Activated naive CD4-positive, alpha-beta T cell (primary cell): Measurements from ENCODE around the gene WDR87.
"Not testable (repeated sequence)": the region's sequence is repeated elsewhere in the genome, so short reads cannot be mapped to it uniquely, and the experiment has no call there.

Experiments used
- DNase-seq, 4 experiments: peaks; one replicate each; lab custom pipeline; 2025; lab: John Stamatoyannopoulos, UW

Gene WDR87

DNA sequence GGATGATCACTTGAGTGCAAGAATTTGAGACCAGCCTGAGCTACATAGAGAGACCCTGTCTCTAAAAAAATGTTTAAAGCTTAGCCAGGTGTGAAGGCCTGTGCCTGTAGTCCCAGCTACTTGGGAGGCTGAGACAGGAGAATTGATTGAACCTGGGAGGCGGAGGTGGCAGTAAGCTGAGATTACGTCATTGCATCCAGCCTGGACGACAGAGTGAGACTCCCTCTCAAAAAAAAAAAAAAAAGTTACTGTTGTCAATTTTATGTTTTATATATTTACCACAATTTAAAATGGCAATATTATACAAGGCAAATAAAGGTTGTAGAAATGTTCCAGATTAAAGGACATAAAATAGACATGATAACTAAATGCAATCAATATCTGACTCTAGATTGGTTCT is 29.2 kb downstream of the WDR87 start:
- DNase-seq, result no peak

DNA sequence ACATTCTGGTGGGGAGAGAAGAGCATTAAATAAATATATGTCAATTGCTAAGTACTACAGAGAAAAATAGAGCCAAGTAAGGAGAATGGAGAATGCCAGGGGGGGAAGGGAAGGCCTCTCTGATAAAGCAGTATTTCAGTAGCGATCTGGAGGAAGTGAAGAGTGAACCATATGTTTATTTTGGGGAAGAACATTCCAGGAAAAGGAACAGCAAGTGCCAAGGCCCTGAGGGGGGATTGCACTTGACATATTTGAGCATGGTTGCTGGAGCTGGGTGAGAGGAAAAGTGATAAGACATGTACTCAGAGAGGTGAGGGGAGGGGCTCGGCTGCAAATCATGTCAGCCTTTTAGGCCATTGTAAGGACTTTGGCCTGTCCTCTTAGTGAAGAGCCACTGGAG is 30.4 kb downstream of the WDR87 start:
- DNase-seq, result no peak

DNA sequence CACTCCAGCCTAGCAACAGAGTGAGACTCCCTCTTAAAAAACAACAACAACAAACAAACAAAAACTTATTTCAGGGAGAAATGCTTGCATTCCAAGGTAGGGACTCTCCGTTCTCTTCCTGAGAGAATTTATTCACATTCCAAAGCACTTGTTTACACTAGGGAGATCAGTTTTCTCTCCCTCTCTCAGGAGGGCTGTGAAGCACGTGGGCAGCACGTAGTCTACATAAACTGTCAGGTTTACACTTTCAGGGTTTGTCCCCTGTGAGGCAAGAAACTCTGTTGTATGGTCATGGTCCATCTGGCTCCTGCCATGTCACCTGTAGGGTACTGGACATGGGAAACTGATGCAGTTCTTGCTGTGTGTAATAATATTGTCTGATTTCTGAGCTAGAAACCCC is 31.6 kb downstream of the WDR87 start:
- no peak for DNase-seq

DNA sequence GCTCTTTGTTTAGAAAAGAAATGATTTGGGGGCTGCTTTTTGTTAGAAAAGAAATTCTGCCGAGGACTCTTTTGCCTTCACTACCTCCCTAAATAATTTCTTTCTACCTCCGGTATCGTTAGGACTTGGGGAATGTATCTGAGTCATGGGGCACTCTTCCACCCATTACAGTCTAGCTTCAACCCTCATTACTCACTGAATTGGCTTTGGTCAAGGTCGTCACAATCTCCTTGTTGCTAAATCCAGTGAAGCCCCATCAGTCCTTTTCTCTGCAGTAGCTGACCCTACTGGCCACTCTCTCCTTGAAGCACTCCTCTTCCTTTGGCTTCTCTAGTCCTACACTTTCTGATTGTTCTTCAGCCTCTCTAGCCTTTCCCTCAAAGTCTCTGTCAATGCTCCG is 34.0 kb downstream of the WDR87 start:
- DNase-seq, result no peak

DNA sequence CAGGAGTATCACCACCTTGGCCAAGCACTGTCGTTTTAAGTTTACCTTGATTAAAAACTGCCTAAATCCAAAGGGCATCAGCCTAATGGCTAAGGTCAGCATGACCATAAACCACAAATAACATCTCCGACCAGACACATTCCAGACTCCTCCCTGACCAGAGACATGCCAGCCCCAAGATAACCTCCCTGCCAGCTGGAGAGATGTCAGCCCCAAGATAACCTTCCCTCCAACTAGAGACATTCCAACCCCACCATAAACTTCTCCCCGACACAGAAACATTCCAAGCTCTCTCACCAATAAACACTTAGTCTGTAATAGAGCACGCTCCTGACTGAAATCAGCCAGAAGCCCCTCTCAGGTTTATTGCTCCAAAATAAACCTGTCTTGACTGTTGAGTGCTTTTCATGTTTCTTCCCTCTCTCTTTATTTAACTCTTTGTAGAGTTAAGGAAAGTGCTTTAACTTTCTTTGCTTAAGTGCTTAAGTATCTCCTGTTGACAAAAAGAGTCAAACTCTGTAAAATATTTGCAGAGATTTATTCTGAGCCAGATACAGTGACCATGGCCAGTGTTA is 36.5 kb downstream of the WDR87 start:
- no peak for DNase-seq

DNA sequence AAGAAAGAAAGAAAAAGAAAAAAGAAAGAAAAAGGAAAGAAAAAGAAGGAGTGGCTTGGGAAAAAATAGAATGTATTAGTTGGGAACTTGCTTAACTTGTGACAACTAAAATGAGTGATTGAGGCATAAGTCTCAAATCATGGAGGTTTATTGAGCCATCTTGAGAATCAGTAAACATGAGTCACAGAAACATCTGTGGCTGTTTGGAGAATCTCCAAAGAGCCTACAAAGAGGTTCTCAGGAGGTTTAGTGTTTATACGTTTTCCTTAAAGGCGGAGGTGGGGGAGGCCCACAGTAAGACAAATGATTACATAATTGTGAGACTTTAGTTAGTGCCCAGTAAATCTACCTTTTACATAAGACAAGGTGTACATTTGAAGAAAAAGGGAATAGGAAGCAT is 38.6 kb downstream of the WDR87 start:
- DNase-seq, result no peak

DNA sequence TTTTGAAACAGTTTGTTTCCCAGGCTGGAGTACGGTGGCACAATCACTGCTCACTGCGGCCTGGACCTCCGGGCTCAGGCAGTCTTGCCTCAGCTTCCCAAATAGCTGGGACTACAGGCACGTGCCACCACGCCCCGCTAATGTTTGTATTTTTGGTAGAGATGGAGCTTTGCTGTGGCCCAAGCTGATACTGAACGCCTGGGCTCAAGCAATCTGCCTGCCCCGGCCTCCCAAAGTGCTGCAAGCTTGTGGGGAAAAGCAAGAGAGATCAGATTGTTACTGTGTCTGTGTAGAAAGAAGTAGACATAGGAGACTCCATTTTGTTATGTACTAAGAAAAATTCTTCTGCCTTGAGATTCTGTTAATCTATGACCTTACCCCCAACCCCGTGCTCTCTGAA is 40.5 kb downstream of the WDR87 start:
- DNase-seq, result not testable (repeated sequence)

DNA sequence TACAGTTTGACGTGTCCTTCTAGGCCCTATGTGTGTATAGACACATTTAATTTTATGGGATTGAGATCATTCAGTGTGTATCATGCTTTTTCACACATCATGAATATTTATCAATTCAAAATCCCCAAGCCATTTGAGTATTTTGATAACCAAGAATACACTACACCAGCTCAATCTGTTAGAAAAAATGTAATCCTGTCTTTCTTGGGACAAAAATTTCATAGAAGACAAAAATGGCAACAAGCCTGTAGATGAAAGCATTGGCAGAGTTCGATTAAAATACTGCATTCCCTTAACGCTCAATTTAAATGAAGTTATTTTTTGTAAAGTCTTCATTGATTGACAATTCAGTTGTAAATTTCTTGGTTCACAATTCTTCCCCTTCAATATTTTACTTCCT is 41.9 kb downstream of the WDR87 start:
- DNase-seq, result no peak

DNA sequence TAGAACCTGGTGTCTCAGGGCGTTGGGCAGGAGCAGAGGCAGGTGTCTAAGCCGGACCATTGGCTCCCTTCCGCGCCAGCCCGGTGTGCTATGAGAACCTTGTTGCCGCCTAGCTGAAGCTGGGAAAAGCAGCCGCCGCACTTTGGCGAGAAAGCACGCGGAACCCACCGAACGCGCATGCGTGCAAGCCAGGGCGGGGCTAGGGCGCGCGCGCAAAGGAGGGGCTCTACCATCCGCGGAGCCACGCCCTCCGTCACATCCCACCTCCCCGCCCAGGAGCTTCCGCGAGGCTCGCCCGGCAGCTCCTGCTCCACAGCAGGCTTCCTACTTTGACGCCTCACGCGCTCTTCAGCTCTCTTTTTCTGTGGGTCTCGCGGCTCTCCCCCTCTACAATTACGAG is 51.3 kb downstream of the WDR87 start:
- DNase-seq, result no peak

DNA sequence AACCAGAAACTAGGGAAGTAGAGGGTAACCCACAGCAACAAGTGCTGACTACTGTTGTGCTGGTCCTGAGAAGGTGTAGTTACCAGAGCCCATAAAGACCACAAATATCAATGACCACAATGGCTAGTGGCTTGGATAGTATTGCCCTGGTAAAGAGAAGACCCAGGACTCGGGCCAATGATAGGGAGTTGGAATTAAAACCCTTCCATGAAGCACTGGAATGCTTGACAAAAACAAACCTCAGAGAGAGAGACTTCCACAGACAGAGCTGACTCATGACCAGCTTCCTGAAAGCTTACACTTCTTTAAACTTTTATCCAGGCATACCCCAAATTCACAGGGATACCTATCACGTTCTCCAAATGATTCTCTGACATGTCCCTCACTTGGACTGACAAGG is 60.5 kb downstream of the WDR87 start:
- no peak for DNase-seq
